ENCODE measurements around the gene GNAL.

DNA sequence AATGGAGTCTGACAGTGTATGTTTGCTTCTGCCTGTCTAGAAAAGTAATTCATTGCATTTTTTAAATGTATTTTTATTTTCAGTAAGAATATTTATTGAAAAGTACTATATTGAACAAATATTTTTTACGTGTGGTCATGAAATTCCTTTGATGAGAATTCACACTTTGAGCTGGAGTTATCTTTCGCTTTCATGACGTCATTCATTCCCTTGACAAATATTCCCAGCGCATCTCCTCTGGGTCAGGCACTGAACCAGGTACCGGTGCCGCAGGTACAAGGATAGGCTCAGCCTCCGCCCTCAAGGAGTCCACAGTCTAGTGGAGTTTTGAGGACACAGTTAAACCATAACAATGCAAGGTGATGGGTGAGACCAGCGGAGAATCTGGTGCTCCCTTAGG lies 60.2 kb downstream of the GNAL start:
- TF ChIP-seq EZH2 (IDR thresholded peaks at IDR 0.05) (no peak), EZH2phosphoT487 (IDR thresholded peaks at IDR 0.05) (no peak)
- TF ChIP-seq, protein P1, sequence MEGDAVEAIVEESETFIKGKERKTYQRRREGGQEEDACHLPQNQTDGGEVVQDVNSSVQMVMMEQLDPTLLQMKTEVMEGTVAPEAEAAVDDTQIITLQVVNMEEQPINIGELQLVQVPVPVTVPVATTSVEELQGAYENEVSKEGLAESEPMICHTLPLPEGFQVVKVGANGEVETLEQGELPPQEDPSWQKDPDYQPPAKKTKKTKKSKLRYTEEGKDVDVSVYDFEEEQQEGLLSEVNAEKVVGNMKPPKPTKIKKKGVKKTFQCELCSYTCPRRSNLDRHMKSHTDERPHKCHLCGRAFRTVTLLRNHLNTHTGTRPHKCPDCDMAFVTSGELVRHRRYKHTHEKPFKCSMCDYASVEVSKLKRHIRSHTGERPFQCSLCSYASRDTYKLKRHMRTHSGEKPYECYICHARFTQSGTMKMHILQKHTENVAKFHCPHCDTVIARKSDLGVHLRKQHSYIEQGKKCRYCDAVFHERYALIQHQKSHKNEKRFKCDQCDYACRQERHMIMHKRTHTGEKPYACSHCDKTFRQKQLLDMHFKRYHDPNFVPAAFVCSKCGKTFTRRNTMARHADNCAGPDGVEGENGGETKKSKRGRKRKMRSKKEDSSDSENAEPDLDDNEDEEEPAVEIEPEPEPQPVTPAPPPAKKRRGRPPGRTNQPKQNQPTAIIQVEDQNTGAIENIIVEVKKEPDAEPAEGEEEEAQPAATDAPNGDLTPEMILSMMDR (IDR thresholded peaks at IDR 0.05) = no peak

Data from neural progenitor cell (in vitro differentiated cells).